ACHN (cell line): ENCODE data around the gene YPEL2.

Source experiments
- DNase-seq: peaks from one replicate; pipeline ENCODE4 v3.0.0-alpha.2; 2015
- in situ Hi-C: cut with HindIII; loops from 2 replicates; pipeline ENCODE4 v1.10.0; 2017; ENCODE audit warnings: low sequenced_read_pairs, low pct_ligation_motif_present, low pct_unique_long_range_greater_than_20kb

Gene YPEL2

GRCh38 chr17:59328601-59329000 lies 2.9 kb upstream of the YPEL2 start:
- no peak for DNase-seq
- in situ Hi-C loops, result loop anchor here (25.0 kb wide), 1 partner anchor 109 kb away; no protein-coding TSS in a partner anchor

DNA sequence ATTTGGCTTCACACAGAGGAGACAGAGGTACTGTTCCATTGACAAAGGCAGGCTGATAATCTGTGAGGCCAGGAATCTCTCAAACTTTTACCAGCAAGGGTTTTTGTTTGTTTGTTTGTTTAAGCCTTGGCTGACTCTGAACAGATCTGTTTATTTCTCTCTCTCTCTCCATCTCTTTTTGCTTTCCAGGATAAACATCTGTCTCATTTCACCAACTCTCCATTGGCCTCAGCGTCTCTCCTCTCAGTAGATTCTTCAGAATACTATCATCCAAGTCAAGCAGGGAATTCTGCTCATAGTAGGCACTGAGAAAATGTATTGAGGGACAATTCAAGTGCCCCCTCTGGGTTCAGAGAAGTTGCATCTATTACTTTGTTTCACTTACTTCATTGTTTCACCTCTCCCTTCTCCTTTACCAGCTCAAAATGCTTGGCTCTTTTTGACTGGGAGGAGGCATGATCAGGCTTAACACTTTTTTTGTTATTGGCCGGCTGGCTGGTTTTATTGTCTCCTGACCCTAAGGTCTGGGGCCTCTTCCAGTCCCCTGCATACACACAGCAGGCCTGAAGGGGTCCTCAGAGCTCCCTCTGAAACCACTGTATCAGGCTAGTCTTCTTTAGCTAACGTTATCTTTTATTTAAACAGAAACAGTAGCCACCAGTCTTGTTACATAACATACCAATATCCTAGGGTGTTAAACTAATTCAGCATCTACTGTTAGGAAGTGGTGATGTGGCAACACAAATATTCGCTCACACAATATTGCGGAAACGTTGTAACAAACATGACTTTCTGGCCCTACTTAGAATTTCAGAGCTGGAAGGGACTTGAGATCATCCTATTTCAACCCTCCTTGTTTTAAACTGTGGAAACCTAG lies 2.0 kb upstream of the YPEL2 start:
- peak; percentile 78 for DNase-seq
- in situ Hi-C loops, result loop anchor here (25.0 kb wide), 1 partner anchor 108 kb away; no protein-coding TSS in a partner anchor

GRCh38 chr17:59330053-59330942 lies 1.2 kb upstream of the YPEL2 start:
- in situ Hi-C loops, result loop anchor here (25.0 kb wide), 1 partner anchor 107 kb away; no protein-coding TSS in a partner anchor

DNA sequence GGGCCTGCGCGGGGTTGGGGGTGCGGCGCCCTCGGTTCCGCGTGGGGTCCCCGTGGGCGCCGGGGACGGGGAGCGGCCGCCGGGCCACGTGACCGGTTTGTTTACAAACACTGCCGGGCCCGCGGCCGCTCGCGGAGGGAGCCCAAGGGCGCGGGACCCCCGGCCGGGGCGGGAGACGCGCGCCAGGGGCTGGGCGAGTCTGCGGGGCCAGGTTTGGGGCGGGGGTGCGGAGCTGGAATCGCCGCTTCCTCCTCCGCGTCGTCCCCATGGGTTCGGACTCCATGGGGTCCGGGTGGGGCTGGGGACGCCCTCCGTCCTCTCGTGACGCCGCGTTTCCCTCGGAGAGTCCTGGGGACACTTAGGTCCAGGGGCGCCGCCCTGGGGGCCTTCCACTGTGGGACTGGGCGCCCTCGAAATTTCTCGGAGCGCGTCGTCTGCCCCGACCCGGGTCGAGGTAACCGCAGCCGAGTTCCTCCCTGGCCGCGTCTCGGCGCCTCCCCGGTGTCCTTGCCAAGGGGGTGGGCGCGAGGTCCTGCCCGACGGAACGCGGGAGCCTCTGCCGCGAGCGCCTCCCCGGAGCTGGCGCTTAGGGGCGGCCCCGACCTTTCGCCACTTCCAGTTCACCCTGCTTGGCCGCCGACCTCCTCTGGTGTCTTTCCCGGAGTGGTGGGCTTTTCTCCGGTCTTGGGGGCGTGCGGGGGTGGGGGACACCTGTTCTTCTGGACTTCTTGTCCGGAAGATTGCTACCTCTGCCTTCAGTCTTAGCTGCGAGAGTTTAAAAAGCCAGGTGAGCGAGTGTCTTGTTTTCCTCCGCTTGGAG lies 684 bp downstream of the YPEL2 start:
- DNase-seq, result peak; percentile 25
- in situ Hi-C loops, result loop anchor here (25.0 kb wide), 1 partner anchor 105 kb away; no protein-coding TSS in a partner anchor

More at GRCh38 chr17:59330053-59330942, 1.2 kb upstream of the YPEL2 start:
- peak; percentile 74 for DNase-seq

- no peak for DNase-seq
- in situ Hi-C loops, result loop anchor here (25.0 kb wide), 1 partner anchor 104 kb away; no protein-coding TSS in a partner anchor
These were observed 1.4 kb downstream of the YPEL2 start for GRCh38 chr17:59332749-59333377.

GRCh38 chr17:59333836-59334235 lies 2.4 kb downstream of the YPEL2 start:
- in situ Hi-C loops, result loop anchor here (25.0 kb wide), 1 partner anchor 103 kb away; no protein-coding TSS in a partner anchor

GRCh38 chr17:59335685-59336084 lies 4.2 kb downstream of the YPEL2 start:
- in situ Hi-C loops, result loop anchor here (25.0 kb wide), 1 partner anchor 102 kb away; no protein-coding TSS in a partner anchor
- DNase-seq, result no peak

More at GRCh38 chr17:59333836-59334235, 2.4 kb downstream of the YPEL2 start:
- no peak for DNase-seq

DNA sequence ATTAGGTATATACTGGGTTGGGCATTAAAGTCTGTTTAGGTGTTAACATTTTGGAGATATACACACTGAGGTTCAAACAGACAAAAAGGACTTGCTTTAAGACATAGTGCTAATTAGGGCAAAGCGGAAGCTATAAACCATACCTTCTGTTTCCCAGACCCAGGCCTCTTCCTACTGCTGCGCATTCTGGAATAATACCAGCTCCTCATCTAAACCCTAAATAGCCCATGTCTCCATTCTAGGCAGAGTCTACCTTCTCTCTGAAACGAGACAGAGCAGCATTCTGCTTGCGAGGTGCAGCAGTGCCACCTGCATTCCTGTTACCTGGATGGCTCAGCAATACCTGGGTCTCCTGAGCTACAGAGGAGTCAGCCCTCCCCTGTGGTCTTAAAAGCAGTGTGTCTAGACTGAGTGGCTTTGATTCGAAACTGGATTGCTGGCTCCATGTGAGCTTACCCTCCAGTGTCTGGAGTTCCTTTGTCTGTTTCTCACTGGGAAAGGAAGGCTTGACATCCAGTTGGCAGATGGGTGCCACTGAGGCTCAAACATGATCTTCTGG lies 6.4 kb downstream of the YPEL2 start:
- in situ Hi-C loops, result loop anchor here (25.0 kb wide), 1 partner anchor 99 kb away; no protein-coding TSS in a partner anchor
- no peak for DNase-seq

DNA sequence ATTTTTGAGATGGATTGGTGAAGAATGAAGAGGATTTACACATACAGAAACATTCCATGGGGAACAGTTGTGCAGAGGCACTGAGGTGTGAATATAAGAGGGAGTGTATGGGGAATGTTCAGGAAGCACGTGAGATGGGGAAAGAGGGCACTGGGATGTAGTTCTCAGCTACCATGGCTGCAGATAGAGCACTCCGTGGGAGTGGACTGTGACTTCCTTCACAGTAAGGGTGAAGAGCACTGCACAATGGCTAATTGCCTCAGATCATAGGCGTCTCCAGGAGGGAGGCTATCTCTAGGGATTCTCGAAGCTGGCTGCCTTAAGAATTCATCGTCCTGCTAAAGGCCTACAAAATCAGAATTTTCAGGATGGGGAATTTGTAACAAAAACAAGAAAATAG lies 7.0 kb downstream of the YPEL2 start:
- in situ Hi-C loops, result loop anchor here (25.0 kb wide), 1 partner anchor 99 kb away; no protein-coding TSS in a partner anchor
- no peak for DNase-seq

DNA sequence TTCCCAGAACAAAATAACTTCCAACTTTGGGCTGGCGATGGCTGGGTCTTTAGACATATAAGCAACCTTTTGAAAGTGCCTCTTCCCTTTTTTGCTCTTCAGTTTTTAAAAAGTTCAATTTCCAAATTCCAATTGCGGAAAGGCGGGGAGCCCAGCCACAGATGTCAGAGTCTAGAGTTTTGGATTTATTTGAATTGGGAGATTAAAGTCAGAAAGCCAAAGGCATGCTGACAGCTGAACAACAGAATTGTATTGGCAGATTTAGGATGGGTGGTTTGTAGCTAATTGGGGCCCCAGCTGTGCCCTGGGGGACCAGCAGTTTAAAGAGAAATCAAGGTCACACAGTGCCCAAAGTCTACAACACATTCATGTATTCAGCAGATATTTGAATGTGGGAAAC lies 10.5 kb downstream of the YPEL2 start:
- no peak for DNase-seq
- in situ Hi-C loops, result loop anchor here (25.0 kb wide), 1 partner anchor 95 kb away; no protein-coding TSS in a partner anchor

DNA sequence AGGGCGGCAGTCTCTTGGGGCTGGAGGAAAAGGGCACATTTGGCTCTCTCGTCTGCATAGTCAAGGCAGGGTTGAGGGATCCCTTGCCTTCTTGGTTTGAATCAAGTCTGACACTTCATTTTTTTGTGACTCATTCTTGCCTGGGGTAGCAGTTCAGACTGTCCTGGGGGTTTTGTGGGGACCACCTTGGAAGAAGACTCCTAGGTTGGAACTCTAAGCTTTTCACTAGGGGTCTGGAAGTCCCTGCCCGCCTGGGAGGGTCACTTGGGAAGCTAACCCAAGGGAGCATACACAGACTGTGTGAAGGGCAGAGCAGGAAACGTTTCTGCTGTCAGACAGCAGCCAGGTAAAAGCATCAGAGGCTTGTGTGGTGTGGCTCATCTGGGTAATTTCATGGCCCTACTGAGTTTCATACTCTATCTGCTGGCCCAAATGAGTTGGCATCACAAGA lies 11.3 kb downstream of the YPEL2 start:
- in situ Hi-C loops, result loop anchor here (25.0 kb wide), 1 partner anchor 95 kb away; no protein-coding TSS in a partner anchor
- DNase-seq, result no peak

- in situ Hi-C loops, result loop anchor here (25.0 kb wide), 1 partner anchor 92 kb away; no protein-coding TSS in a partner anchor
- no peak for DNase-seq
These were observed 14.0 kb downstream of the YPEL2 start for GRCh38 chr17:59345476-59345875.

- DNase-seq, result no peak
- in situ Hi-C loops, result loop anchor here (25.0 kb wide), 1 partner anchor 91 kb away; no protein-coding TSS in a partner anchor
These were observed 14.9 kb downstream of the YPEL2 start for GRCh38 chr17:59346341-59346740.

DNA sequence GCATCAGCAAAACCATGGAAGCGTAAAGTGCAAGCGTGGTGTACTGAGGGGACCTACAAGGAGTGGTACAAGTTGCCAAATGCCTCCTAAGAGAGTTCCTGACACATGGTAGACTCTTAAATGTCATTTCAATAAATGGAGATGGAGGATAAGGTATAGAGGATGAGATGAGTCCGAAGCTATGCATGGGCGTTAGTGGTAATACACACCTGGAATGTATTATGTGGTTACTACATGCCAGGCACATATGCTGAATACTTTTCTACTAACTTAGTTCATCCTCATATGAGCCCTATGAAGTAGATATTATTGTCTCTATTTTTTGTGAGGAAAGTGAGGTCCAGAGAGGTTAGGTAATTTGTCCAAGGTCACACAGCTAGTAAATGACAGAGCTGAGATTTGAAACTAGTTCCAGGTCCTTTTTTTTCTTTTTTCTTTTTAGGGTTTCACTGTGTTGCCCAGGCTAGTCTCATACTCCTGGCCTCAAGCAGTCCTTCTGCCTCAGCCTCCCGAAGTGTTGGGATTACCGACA lies 15.5 kb downstream of the YPEL2 start:
- no peak for DNase-seq
- in situ Hi-C loops, result loop anchor here (25.0 kb wide), 1 partner anchor 90 kb away; no protein-coding TSS in a partner anchor

GRCh38 chr17:59347975-59348391 lies 16.5 kb downstream of the YPEL2 start:
- no peak for DNase-seq
- in situ Hi-C loops, result loop anchor here (25.0 kb wide), 1 partner anchor 89 kb away; no protein-coding TSS in a partner anchor

DNA sequence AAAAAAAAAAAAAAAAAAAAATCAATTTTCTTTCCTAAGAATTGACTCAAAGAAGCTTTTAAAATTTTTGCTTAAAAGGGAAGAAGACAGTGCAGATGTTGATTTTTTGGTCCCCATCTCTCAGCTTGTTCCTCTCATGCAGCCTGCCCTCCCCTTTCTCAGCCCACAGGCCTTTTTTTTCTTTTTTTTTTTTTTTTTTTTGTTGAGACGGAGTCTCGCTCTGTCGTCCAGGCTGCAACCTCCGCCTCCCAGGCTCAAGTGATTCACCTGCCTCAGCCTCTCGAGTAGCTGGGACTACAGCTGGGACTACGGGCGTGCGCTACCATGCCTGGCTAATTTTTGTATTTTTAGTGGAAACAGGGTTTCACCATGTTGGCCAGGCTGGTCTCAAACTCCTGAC lies 17.7 kb downstream of the YPEL2 start:
- DNase-seq, result no peak
- in situ Hi-C loops, result loop anchor here (25.0 kb wide), 1 partner anchor 88 kb away; no protein-coding TSS in a partner anchor
